Activated CD8-positive, alpha-beta memory T cell treated with anti-CD3 and anti-CD28 coated beads for 24 hours (primary cell): ENCODE measurements around the gene SUSD1.

Experiments used
- DNase-seq: peaks from one replicate; pipeline ENCODE4 v3.0.0-alpha.2; 2020

Gene SUSD1

DNA sequence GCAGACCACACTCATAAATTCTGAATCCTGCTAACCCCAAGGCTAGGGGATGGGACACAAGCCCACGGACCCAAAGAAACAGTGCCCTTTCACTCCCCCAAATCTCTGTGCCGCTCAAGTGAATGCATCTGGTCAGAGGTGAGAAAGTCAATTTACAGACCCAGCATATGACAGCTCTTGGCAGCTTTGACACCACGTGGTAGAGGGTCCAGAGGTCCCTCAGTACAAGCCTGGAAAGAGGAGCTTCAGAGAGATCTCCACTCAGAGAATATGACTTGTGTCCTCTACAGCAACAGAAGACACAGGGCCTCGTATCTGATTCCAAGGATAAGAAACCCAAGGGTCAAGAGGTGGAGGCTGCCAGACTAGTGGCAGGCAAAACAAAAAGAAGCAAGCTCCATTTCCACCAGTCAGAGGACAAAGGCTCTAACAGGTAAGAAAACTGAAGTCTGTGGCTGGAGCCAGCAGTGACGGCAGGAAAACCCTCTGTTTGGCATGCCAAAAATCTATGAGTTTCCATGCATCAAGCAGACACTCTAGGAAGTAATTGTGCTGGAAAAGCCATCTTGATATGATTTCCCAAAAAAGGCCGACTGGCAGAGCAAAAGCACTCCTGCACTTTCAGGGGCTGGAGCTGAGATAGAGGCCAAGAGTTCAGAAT is 139.8 kb downstream of the SUSD1 start:
- no peak for DNase-seq

DNA sequence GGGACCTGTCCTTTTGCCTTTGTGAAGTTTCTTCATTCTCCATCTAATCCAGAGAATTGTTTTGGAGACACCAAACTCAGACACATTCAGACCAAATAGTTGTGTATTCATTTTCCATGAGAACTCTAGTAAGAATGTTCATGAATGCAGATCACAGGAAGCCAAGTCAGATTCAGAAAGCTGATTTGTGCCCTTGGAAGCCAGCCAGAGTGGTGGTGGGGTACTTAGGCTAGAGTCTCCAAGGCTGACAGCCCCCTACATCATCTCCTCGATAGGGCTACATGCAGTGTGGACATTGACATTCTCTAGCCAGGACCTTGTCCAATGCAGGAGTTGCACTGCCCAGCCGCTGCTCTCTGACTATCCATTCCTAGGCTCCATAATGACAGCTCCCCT is 140.9 kb downstream of the SUSD1 start:
- no peak for DNase-seq

DNA sequence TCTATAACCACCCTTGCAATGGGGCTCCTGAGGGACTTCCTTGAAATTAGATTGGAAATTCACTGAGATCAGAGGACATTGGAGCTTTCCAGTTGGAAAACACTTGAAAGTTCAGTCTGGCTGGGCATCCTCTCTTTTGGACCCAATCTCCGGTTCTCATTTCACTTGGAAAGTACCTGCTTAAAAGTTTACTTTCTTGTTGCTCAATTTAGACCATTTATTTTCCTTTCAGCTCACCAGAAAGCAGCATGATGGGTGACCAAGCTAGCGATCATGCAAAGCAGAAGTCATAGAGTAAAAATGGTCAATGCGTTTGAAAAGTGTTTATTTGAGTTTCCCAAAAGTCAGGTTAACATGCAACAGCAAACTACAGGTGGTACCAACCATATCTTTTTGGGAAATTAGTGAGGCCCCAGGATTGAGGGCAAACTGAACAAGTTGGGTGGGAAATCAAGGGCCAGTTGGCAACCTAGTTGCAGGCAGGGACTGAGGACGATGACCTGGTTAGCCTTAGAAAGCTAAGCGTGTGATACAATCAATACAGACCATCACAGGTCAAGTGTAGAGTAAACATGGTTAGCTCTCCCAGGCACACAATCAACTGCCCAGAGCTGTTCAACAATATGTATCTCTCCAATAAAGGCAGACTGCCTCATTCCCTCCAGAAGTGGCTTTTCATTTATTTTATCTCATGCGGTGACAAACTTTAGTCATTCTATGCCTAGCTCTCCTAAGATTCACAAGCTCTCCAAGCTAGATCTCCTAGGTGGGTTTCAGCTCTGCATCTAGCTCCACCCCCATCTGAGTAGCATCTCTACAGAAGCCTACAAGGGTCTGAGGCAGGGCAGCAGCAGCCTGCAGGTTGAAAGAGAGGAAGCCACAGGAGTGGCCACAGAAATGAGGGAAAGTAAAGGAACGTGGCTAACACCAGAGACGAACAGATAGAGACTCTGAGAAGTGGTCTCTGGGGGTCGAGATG is 141.6 kb downstream of the SUSD1 start:
- DNase-seq: no peak

DNA sequence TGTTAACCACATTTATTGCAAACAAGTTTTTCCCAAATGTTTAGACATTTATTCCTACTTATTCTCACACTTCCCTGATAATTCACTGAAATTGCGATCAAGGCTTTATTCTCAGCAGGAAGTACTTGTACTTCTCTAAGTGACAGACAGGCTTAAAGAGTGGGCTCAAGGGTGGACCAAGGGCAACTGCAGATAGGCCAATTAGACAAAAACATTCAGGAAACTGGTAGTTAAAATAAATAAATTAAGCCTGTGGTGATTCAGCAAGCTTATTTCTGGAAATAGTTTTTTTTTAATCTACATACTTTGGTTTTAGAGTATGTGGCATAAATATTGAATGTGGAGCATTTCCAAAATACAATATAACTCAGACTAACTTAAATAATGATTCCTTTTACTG is 142.4 kb downstream of the SUSD1 start:
- DNase-seq: no peak

DNA sequence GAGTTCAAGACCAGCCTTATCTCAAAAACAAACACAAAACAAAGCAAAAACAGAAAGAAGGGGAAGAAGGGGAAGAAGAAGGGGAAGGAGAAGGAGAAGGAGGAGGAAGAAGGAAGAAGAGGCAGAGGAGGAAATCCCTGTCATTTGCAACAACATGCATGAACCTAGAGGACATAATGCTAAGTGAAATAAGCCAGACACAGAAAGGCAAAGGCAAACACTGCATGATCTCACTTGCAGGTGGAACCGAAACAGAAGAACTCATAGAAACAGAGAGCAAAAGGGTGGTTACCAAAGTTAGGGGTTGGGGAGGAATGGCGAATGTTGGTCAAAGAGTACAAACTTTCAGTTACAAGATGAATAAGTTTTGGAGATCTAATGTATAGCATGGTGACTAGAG is 143.1 kb downstream of the SUSD1 start:
- no peak for DNase-seq

DNA sequence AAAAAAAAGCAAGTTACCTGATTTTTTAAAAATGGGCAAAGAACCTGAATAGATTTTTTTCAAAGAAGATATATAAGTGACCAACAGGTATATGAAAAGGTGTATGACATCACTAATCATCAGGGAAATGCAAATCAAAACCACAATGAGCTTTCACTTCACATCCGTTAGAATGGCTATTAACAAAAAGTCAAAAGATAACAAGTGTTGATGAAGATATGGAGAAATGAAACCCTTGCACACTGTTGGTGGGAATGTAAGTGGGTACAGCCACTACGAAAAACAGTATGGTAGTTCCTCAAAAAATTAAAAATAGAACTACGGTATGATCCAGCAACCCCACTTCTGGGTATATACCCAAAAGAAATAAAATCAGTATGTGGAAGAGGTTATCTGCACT is 143.7 kb downstream of the SUSD1 start:
- no peak for DNase-seq

- DNase-seq: no peak
Observed at GRCh38 chr9:112029921-112030444, 145.1 kb downstream of the SUSD1 start.

GRCh38 chr9:112028242-112029221 is 146.6 kb downstream of the SUSD1 start:
- peak; percentile 58 for DNase-seq

DNA sequence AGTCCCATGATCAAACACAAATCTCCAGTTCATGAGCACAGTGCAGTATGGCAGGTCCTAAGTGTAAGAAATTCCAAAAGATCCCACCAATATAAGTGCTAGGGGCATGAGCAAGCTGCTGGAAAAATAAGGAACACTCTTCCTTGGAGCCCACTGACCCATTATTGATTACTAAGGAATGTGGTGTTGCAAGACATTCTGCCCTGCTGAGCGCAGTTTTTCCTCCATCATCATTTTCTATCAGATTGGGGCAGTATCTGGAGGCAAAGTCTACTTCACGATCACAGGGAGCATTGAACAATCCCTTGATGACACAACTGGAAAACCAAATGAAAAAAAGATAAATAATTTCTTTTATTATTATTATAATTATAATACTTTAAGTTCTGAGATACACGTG is 149.2 kb downstream of the SUSD1 start:
- DNase-seq: no peak

GRCh38 chr9:112021742-112022141 is 153.4 kb downstream of the SUSD1 start:
- DNase-seq: no peak

DNA sequence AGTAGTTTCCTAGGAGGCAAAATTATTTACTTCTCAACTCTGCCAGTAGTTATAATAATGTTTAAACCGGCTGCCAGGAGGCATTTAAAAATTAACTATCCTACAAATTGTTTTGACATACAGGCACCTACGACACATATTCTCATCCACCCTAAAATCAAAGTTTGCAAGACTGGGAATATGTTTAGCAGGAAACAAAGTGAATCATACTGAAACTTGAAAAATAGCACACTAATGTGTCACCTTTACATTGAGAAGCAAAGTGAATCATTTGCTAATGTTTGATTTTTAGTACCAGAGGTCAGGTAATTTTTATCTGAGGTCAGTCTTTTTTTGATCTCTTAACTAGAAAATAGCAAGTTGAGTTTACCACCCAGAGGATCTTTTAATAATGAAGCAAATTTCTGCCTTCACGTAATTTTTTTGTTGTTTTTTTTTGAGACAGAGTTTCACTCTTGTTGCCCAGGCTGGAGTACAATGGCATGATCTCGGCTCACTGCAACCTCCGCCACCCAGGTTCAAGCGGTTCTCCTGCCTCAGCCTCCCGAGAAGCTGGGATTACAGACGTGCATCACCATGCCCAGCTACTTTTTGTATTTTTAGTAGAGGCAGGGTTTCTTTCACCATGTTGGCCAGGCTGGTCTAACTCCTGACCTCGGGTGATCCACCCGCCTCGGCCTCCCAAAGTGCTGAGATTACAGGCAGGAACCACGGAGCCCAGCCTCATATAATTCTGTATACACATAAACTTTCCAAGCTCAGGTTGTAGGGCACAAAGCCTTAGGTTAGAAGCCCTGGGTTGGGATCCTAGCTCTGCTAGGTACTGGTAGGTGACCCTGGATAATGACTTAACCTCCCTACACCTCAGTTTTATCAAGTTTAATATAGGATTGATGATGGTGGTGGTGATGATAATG is 154.2 kb downstream of the SUSD1 start:
- DNase-seq: no peak

GRCh38 chr9:112017878-112018277 is 157.2 kb downstream of the SUSD1 start:
- no peak for DNase-seq

GRCh38 chr9:112015736-112016135 is 159.4 kb downstream of the SUSD1 start:
- no peak for DNase-seq

DNA sequence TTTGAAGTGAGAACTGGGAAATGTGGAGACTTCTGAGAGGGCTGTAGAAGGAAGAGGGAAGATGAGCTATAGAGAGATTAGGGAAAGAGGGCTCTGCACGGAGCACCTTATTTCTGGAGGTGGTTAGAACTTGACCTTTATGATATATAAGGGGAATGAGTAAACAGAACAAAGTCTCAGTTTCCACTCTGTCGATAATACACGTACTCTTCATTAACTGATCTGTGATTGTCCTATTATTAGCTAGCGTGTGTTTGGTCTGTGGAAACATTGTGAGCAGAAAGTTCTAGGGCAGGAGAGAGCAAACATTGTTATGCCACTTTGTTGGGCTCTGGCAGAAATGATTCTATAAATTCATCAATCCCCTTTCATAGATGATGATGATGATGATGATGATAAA is 159.9 kb downstream of the SUSD1 start:
- no peak for DNase-seq

DNA sequence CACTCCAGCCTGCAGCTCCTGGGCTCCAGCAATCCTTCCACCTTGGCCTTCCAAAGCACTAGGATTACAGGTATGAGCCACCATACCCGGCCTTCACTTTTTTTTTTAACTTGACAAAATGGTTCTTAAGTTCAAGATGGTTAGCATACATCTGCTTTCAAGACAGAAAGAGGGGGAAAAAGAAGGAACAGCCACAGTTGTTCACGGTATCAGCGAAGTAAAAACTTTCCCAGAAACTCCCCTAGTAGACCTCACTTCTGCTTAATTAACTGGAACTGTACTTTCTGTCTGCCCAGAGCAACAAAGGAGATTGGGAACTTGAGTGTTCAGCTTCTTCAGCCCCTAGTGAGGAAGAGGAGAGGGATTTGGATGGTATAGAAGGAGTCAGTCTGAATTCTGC is 161.8 kb downstream of the SUSD1 start:
- no peak for DNase-seq

- no peak for DNase-seq
Observed at GRCh38 chr9:112012026-112012902, 162.8 kb downstream of the SUSD1 start.

DNA sequence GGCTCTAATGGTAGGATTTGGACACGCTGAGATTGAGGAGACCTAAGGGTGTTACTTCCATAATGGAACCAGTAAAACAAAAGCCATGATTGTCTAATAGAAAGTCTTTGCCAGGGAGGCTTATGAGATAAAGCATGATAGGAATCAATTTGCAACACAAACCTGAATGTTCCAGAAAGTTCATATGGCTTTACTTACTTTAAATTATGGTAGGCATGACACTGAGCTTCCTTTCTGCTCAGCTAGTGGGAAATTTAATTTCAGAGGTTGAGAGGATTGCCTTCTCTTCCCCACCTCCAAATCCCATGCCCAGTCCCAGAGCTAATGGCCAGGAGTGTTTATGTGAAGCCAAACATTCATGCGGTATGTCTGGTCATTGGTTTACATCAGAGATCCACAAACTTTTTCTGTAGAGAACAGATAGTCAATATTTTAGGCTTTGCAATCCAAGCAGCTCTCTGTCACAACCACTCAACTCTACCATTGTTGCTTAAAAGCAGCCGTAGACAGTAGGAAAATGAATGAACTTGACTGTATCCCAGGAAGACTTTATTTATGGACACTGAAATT is 164.0 kb downstream of the SUSD1 start:
- DNase-seq: no peak

DNA sequence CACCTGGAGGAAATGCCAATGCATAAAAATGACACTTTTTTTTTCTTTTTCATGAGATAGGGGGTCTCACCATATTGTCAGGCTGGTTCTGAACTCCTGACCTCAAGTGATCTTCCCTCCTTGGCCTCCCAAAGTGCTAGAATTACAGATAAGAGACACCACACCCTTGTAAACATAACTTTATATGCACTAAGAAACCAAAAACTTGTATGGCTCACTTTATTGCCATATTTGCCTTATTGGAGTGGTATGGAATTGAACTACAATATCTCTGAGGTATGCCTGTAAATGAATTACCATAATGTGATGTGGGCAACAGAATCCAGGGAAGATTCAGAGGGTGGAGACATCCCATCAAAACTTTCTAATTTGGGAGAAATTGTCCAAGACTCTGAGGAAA is 164.6 kb downstream of the SUSD1 start:
- DNase-seq: no peak

DNA sequence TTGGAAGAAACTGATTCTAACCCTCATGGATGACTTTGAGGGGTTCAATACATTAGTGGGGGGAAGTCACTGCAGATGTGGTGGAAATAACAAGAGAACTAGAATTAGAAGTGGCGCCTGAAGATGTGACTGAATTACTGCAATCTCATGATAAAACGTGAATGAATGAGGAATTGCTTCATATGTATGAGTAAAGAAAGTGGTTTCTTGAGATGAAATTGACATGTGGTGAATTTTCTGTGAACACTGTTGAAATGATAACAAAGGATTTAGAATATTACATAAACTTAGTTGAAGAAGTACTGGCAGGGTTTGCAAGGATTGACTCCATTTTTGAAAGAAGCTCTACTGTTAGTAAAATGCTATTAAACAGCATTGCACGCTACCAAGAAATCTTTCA is 165.4 kb downstream of the SUSD1 start:
- no peak for DNase-seq

DNA sequence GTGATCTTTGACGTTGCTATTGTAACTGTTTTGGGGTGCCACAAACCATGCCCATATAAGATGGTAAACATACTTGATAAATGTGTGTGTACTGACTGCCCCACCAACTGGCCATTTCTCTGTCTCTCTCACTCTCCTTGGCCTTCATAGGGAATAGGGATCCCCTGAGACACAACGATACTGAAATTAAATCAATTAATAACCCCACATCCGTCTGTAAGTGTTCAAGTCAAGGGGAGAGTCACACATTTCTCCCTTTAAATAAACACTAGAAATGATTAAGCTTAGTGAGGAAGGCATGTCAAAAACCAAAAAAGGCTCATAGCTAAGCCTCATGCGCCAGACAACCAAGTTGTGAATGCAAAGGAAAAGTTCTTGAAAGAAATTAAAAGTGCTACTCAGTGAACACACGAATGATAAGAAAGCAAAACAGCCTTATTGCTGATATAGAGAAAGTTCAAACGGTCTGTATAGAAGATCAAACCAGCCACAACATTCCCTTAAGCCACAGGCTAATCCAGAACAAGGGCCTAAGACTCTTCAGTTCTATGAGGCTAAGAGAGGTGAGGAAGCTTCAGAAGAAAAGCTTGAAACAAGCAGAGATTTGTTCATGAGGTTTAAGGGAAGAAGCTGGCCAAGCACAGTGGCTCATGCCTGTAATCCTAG is 167.4 kb downstream of the SUSD1 start:
- DNase-seq: no peak
